Activated CD8-positive, alpha-beta memory T cell treated with anti-CD3 and anti-CD28 coated beads, Interleukin-2, amount 50 U/mL, for 24 hours (primary cell): ENCODE data around the gene LHX8.
"Not testable (repeated sequence)": the region's sequence is repeated elsewhere in the genome, so short reads cannot be mapped to it uniquely, and the experiment has no call there.

ENCODE experiments used
- DNase-seq: peaks from one replicate; pipeline ENCODE4 v3.0.0-alpha.2; 2020; ENCODE audit errors: extremely low read depth

The LHX8 gene

DNA sequence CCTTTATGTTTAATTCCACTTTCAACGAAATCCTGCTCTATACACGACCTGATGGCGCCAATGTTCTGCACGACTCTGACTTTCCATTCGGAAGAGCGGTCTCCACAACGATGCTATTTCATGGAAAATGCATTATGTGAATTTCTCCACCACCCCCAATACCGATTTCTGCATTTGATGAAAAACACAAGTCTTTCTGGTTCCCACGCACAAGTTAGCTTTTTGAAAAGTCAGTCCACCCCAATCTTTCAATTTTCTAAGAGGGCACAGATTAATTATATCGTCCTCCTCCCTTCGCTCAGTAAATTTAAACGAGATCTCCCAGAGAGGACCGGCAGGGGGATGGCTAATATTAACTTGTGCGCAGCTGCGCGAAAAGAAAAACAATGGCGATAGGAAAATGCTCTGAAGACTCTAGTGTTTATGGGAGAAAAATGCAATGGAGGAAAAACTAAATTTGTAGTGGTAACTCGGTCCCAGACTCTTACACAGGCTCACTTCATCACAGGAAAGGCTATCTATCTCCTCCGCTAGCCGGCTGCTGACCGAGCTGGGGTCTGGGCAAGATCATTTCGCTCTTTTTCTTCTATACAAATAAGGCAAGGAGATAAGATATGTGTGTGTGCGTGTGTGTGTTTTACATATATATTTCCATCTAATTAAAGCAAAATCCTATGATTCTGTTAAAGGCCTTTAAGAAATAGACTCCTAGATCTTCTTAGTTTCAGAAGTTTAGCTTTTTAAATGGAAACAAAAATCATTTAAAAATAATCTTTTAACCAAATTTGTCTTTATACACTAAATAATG, 1.2 kb upstream of the LHX8 start:
- DNase-seq: no peak

DNA sequence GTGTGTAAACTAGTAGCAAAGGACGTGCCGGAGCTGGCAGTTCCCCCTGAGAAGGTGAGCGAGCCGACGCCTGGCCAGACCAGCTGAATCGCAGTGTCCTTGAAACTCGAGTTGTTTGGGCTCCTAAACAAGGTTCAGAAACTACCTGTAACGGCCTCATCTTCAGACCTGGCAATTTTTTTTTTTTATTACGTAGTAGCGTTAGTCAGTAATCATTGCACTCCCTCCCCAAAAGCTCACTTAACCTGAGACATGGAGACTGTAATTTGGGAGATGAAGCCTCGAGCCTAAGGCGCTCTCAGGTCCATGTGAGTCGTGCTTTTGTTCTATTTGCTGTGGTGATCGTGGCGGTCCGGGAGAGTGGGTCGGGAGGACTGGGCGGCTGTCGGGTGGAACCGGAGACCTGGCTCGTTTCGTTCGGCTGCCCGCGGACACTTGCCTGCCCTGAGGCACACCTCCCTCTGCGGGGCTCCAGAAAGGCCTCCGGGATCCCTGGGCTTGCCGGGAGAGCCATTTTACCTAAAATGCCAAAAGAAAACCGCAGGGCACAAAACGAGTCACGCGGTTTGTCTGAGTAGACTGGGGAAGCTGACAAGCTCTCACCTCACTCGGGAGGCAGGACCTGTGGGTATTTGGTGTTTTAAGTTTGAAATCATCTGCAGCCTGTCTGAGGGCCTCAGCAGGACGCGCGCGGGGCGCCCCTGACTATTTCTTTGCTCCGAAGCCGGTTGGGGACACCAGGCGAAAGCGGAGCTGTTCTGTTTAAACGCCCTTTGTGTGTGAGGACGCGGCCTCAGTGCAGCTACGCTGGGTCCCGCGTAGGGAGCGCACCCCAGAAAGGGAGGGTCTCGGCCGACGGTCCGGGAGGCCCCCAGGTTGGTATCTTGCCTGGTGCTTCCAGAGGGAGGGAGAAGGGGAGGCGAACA, 722 bp downstream of the LHX8 start:
- DNase-seq: no peak

DNA sequence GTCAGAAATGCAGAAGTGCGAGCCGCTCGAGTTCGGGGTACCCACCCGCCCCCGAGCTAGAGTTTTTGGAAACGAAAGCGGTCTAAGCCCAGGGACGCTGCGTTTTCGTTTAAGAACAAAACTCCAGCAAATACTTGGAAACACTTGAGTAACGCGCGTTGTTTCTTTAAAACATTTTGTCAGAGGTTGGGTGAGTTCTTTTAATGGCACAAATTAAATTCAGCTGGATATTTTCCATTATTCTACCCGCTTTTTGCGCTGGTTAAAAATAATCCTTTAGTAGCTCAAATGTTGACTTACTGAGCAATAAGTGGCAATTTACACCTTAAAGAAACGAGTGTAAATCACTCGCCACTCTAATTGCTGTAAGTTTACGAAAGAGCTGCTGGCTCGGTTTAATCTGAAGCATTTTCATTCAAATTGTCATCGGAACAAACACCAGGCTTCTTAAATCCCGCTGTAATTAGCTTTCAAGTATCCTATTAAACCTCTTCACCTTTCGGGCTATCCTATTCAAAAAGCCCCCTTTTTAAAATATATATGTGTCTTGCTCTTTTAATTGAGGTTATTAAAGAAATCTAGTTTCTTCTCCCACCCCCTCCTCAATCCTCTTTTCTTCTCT, 1.5 kb downstream of the LHX8 start:
- no peak for DNase-seq

DNA sequence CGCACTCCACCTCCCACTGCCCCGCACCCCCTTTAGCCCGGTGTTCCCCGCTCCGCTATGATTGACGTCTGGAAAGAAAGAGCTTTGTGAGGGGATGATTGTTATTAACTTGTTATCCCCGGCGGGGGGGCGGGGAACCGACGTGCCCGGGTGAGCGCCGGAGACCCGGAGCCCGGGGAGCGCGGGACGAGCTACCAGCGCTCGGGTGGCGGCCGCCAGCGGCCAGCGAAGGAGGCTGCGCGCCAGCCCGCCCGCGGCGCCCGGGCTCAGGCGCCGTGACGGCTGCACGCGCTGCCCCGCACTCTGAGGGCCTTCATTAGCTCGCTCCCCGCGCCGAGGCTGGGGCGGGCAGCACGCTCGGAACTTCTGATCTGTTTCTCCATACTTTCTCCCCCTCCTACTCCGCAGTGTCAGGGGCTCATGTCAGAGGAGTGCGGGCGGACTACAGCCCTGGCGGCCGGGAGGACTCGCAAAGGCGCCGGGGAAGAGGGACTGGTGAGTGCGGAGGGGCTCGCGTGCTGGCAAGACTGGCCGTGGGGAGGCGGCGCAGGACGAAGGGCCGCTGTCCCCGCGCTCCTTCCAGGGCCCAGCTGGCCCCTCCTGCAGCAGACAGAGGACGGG, 2.1 kb downstream of the LHX8 start:
- no peak for DNase-seq

DNA sequence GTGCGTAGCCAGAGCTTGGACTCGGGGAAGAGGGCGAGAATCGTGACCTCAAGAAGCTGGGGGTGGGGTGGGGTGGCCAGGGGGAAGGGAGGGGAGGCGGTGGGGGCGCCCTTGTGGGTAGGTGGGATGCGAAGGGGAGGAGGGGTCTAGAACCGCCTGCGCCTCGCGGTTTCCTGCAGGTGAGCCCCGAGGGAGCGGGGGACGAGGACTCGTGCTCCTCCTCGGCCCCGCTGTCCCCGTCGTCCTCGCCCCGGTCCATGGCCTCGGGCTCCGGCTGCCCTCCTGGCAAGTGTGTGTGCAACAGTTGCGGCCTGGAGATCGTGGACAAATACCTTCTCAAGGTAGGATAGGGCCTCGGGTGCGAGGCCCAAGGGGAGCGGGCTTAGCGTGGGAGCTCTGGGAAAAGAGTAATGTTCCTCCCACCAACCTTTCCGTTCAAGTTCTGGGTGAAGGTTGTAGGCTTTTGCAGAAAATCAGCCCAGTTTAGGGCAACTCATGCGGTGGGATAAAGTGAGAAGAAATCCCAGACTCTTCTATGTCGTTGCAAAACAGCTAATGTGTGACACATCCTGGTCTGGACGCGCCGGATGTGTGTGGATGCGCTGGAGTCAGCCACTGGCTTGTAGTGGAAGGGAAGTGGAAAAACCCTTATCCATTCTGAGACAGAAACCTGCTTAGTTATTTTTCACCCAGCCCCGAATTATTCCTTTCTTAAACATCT, 2.9 kb downstream of the LHX8 start:
- no peak for DNase-seq

DNA sequence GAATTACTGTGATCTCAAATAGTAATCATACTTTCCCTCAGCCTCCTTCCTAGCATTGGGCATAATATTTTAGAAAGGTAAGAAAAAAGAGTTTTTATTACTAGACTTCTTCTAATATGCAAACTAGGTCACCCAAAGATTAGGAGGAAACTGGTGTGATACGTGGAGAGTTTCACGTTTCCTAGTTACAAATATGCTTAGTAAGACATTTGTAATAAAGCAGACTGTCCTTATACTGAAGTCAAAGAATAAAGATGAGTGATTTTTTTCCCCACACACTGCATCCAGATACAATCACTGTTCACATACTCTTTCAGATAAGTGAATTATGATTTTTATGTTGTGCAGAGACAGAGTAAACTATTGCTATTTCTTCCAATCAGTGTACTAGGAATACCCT, 17.9 kb downstream of the LHX8 start:
- DNase-seq: no peak

DNA sequence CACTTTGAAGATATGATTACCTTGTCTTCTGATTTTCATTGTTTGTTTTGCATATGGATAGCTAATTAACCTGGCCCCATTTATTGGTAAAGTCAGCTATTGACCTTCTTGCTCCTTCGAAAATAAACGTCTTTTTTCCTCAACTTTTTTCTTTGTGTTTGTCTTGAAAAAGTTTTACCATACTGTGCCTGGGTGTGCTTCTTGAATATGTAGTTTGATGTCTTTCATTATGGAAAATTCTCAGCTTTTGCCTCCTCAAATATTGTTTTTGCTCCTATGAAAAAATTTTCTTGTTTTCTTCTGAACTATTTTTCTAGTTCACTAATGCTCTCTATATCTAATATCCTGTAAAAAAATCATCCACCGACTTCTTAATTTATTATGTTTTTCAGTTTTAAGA, 25.0 kb downstream of the LHX8 start:
- DNase-seq: no peak

DNA sequence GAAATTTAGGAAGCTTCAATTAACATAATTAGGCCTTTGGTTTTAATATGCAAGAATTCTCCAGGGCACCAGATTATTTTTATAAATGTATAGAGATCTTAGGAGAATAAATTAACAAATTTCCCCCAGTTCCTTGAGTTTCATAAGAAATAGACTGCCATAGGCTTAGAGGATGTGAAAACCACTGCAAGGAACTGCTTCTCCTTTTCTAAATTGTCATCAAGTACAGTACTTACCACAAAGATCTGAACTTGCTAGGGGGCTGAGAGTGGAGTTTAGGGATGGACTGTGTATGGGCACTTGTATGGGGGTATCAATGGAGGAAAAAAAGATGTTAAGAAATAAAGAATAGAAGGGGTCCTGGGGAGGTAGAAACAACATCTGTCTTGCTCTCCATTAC, 31.1 kb downstream of the LHX8 start:
- DNase-seq: no peak

DNA sequence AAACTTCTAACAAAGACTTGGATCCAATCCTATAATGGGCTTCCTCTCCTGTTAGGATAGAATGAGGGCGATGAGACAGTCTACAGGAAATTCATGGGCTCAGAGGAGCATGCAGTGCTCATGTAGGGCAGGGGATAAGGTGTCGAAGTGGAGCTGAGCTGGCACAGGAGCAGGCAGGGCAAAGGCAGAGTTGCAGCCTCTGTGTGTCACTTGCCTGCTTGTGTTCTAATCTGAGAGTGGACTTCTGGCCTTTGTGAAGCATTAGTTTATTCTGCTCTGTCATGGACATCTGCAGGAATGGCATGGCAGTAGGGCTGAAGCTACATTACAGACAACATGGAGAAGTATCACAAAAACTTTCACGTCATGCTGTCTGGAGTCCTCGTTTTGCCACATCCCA, 32.6 kb downstream of the LHX8 start:
- DNase-seq: no peak

DNA sequence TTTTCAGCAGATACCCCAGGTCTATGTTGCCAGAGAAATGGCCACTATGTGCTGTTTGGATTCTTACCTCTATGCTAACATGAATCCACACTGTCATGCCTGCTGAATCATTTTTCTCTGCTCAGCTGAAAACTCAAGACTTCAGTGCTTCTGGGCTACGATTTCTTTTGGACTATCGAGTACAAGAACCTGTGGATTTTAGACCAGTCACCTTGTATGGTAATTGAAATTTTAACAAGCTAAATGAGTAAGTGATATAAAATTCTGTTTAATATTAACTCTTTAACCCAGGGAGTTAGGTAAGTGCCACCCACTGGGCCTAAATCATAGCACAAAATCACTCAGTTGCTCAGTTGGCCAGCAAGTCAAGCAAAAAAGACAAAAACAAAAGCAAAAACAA, 35.8 kb downstream of the LHX8 start:
- no peak for DNase-seq

DNA sequence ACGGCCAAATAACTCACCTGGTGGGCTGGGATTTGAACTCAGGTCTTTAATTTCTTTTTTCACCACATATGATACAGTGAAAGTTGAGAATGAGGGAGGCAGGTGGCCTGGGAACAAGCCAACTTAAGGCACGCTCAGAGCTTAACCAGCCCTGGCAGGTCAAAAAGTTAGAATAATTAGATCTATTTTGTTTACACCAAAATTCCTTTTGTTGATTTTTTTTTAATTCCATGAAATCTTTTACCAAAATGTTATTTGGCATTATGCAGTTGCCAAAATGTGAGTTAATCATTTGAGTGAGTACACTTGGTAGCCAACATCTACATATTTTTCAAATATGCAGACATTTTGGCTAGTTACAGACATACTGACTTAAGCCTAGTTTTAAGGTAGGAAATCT, 36.8 kb downstream of the LHX8 start:
- no peak for DNase-seq

DNA sequence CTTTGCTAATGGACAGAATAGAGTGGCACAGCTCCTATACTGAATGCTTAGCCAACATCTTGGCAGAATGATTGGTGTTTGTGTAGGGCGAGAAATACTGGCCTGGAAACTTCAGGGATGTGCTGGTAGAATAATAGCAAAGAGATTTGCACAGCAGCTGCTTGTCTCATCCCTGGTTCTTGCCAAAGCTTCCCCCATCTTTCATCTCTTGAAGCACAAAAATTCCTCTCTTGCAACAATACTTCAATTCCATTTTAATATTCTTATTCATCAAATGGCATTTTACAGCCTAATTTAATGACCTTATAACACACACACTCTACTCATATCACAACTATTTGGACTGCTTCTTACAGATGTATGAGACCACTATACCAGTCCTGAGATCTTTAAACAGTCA, 37.7 kb downstream of the LHX8 start:
- no peak for DNase-seq

DNA sequence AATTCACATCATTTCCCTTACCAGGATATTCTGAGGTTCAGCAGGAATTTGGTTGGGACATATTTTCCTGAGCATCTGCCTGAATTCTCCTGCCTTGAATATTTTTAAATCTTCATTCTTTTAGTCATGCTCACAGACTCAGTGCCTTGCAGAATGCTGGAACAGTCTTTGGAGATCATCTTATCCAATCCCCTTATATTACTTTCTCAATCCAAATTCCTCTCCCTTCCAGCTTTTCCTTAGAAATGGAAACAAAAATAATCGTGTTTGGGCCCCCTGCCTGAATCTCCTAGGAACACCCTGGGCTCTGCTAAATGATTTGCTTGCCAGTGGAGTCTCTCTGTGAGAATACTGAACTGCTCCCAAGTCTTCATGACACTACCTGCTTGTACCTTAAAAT, 38.4 kb downstream of the LHX8 start:
- DNase-seq: no peak

DNA sequence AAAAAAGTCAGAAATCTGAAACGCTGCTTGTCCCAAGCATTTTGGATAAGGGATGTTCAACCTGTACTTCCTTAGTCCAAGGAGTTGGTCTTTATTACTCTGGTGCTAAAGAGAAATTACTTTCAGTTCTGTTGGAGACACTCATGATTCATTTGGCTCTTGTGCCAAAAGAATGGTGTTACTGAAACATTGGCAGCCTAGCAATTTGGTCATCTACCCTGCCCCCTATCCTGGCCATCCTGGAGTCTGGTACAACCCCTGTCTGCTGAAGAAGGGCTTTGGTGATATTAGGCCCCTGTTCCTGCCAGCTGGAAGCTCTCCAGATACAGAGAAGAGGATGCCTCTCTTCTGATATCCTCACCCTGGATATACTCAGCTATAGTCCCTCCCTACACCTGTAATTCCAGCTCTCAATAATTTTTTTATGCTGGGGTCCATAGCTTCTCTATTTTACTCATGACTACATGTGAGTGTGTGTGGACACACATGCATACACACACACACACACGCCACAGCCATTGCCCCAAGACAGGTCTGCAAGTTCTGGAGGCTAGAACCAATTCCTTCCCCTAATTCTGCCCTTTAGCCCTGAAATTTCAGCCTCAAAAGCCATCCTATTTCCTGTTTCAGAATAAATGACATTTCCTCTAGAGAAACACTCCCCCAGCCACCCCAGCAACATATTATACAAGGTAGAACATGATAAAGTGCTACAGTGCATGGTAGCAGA, 40.0 kb downstream of the LHX8 start:
- DNase-seq: no peak

DNA sequence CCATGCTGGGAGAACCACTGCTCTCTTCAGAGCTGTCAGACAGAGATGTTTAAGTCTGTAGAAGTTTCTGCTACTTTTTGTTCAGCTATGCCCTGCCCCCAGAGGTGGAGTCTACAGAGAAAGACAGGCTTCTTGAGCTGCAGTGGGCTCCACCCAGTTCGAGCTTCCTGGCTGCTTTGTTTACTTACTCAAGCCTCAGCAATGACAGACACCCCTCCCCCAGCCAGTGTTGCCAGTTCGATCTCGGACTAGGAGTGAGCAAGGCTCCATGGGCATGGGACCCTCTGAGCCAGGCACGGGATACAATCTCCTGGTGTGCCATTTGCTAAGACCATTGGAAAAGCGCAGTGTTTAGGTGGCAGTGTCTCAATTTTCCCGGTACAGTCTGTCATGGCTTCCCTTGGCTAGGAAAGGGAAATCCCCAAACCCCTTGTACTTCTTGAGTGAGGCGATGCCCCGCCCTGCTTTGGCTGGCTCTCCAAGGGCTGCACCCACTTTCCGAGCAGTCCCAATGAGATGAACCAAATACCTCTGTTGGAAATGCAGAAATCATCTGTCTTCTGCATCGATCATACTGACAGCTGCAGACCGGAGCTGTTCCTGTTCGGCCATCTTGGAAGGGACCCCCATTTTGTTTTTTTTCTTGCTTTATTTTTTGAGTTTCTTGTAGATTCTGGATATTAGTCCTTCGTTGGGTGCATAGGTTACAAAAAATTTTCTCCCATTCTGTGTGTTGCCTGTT, 47.2 kb downstream of the LHX8 start:
- DNase-seq: not testable (repeated sequence)

DNA sequence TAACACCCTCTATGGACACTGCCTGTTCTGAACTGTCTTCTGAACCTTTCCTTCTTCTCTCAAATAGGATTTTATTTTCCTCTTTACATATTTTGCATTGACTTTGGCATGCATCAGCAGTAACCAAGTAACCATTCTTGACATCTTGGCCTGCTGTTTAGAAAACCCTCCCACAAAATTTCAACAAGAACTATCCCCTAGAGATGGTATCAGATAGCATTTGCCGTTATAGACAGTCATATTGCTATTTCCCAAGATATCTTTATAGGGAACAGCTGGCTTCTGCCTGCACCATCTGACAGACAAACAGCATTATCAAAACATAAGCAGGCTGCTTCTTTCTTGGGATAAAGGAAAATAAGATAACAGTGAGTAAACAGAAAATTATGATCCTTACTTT, 54.7 kb downstream of the LHX8 start:
- no peak for DNase-seq

DNA sequence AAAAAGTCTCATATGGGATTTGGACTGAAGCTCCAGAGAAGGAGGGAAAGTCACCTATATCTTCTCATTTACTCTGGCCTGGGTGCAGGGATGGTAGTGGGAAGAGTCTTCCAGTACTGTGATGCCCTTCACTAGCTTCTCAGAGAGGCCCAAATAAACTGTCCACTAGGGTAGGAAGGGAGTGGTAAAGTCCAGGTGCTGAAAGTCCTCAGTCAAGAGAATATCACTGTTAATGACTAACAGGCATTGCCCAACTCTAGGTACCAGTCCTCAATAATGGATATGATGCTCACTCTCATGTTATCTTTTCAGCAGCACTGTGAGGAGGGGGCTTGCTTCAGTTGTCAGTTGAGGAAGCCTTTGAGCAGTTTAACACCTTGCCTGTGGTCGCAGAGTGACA, 64.0 kb downstream of the LHX8 start:
- no peak for DNase-seq

DNA sequence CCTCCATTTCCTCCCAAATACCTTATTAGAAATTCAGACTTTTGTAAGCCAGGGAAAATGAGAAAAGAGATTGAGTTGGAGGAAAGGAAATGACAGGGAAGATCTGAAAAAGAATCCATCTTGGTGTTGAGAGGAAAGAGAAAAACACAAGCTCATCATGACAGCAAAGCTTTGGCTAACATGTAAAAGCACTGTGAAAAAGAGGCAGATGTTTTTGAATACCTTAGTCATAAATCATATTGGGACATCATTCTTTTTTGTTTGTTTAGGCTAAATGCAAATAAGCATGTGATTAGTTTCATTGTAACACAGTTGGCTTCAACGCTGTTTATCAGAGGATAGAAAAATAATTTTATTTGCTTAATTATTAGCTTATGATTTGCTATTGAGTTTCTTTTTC, 64.6 kb downstream of the LHX8 start:
- DNase-seq: no peak

DNA sequence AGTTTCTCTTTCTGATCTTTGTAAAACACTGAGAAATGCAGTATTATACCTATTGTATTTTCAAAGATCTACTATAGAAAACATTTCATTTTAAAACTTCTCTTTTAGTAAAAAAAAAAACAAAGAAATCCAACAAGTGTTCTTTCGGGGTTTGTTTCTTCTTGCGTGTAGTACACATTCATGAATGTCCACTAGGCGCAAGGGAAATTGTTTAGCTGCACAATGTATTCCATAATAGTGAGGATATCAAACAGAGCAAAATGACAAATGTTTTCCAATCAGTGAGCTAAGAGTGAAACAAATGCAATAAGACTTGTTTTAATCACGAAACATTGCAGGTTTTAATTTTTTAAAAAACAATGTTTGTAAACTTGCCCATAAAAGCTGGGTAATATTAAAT, 68.6 kb downstream of the LHX8 start:
- DNase-seq: no peak
